Transverse colon (tissue), 4 donors: ENCODE measurements around the gene PLA2G15. TPM values are rescaled to one million over a fixed set of nuclear protein-coding genes. Genes with fewer than 3 reads are reported as not detected.
A peak's percentile ranks its signal among the peaks of the same experiment; 100 is the strongest.

Source experiments
- DNase-seq: peaks from one replicate; pipeline ENCODE4 v3.0.0-alpha.2; 2019
- H3K27ac ChIP-seq, 4 donors: fragments of 200-600 bp; sonication (generic); 2 replicates each; pipeline ENCODE4 v1.5.1; 2016 to 2018; ENCODE audit warnings: inconsistent platforms in 4 of 4
- H3K27me3 ChIP-seq: fragments of 200-600 bp; sonication (generic); 2 replicates; pipeline ENCODE4 v1.5.1; 2017; ENCODE audit warnings: inconsistent platforms
- H3K36me3 ChIP-seq, 4 donors: fragments of 200-600 bp; sonication (generic); 2 replicates each; pipeline ENCODE4 v1.5.1; 2017 to 2019; ENCODE audit warnings: inconsistent platforms in 4 of 4
- H3K4me1 ChIP-seq, 4 donors: fragments of 200-600 bp; sonication (generic); 2 replicates each; pipeline ENCODE4 v1.5.1; 2017 to 2020; ENCODE audit warnings: inconsistent platforms in 4 of 4
- H3K4me3 ChIP-seq, 4 donors: fragments of 200-600 bp; sonication (generic); 1 replicate in 1 of 4; 2 replicates in 3 of 4; pipeline versions ENCODE4 v1.5.1 to v1.6.1; 2017 to 2019; ENCODE audit warnings: inconsistent platforms in 4 of 4
- H3K9me3 ChIP-seq, 2 donors: fragments of 200-600 bp; sonication (generic); 2 replicates each; pipeline ENCODE4 v1.5.1; 2017 to 2019; ENCODE audit warnings: inconsistent platforms in 2 of 2
- CTCF ChIP-seq, 5 experiments: fragments of 200-600 bp in 3 of 5; fragments of 450-650 bp in 2 of 5; sonication (generic) in 3 of 5; IDR thresholded peaks; 1 replicate in 2 of 5; 2 replicates in 3 of 5; pipeline ENCODE4 v1.5.1; 2016 to 2017; ENCODE audit warnings: antibody characterized with exemption in 5 of 5, inconsistent platforms in 3 of 5, mild to moderate bottlenecking in 2 of 5, moderate library complexity in 1 of 5
- EP300 ChIP-seq: sonication (generic); formaldehyde crosslinking; IDR thresholded peaks from one replicate; pipeline ENCODE4 v1.6.1; 2017; ENCODE audit warnings: antibody characterized with exemption, low read depth
- POLR2A ChIP-seq: fragments of 450-650 bp; IDR thresholded peaks from one replicate; pipeline ENCODE4 v1.6.1; 2016; ENCODE audit warnings: antibody characterized with exemption, mild to moderate bottlenecking, moderate library complexity
- POLR2AphosphoS5 ChIP-seq, 3 donors: sonication (generic); formaldehyde crosslinking; IDR thresholded peaks; one replicate each; pipeline ENCODE4 v1.6.1; 2016; ENCODE audit warnings: antibody characterized with exemption in 3 of 3
- WGBS, 2 donors: methylation state at CpG; one replicate each; pipeline ENCODE4 v1.1.5; 2018; ENCODE audit warnings: low coverage in 1 of 2; 5-methylcytosine and 5-hydroxymethylcytosine counted together
- in situ Hi-C, 4 donors: fragments of 200-750 bp; cut with MboI; loops; one replicate each; pipeline versions ENCODE4 v1.15.0 to v1.15.1; 2017; ENCODE audit warnings: low sequenced_read_pairs in 3 of 4, low pct_ligation_motif_present in 1 of 4, low pct_unique_long_range_greater_than_20kb in 1 of 4
- intact Hi-C: fragments of 100-400 bp; cut with DNase I; formaldehyde crosslinking; loops from one replicate; pipeline ENCODE4 v1.15.1; 2023; ENCODE audit warnings: low total_unique reads
- total RNA-seq, 4 donors: library from RNA; depleted of rRNA; stranded (reverse); fragments of >200 nt; gene quantifications; one replicate each; pipeline ENCODE4 v1.1.0, GENCODE V29; 2016

The PLA2G15 gene
- total RNA-seq, 4 donors from 2014 or later = 9.6 to 18.2 (median 15.0) TPM

- no peak overlapping the region for H3K27ac ChIP-seq
- no peaks in the 10 kb centered on the region for H3K9me3 ChIP-seq
- DNase-seq = no peak
- H3K4me1 ChIP-seq = peaks cover 28 to 40% (median 35%) of the 10 kb centered on the region in 4 donors
- intact Hi-C loops = no loop called here
- 86% methylated on average over 7 of the region's 7 CpGs; no CpG with 5 or more reads in 1 of the 2 donors for WGBS, 2 donors
- in situ Hi-C loops = loop anchor here in 1 of 4 donors (25.0 kb wide), 1 partner anchor 155 kb away; the partner anchor contains the start of gene NFATC3
- H3K27me3 ChIP-seq = no peaks in the 10 kb centered on the region
- H3K36me3 ChIP-seq = no peaks in the 10 kb centered on the region
- H3K4me3 ChIP-seq = no peak overlapping the region
- TF ChIP-seq CTCF (IDR thresholded peaks at IDR 0.05) (no peak), POLR2A (no peak), EP300 (no peak), POLR2AphosphoS5 (IDR thresholded peaks at IDR 0.05) (no peak)
Measured at GRCh38 chr16:68242085-68242484, 3.1 kb upstream of the PLA2G15 start.

- Histone ChIP-seq H3K27me3 (no peaks in the 10 kb centered on the region), H3K27ac (no peak overlapping the region), H3K4me1 (peaks cover 27 to 44% (median 31%) of the 10 kb centered on the region in 4 donors), H3K4me3 (no peak overlapping the region), H3K9me3 (no peaks in the 10 kb centered on the region), H3K36me3 (no peaks in the 10 kb centered on the region)
- 79 to 80% methylated on average over 5 to 9 of the region's 9 CpGs for WGBS, 2 donors
- DNase-seq = no peak
- TF ChIP-seq POLR2AphosphoS5 (IDR thresholded peaks at IDR 0.05) = no peak
- TF ChIP-seq POLR2A = no peak
- TF ChIP-seq EP300 = no peak
- TF ChIP-seq CTCF (IDR thresholded peaks at IDR 0.05) = no peak
- in situ Hi-C loops (loop anchor here in 1 of 4 donors (25.0 kb wide), 1 partner anchor 156 kb away; the partner anchor contains the start of gene NFATC3), intact Hi-C loops (no loop called here)
Measured at GRCh38 chr16:68242926-68243858, 2.0 kb upstream of the PLA2G15 start.

DNA sequence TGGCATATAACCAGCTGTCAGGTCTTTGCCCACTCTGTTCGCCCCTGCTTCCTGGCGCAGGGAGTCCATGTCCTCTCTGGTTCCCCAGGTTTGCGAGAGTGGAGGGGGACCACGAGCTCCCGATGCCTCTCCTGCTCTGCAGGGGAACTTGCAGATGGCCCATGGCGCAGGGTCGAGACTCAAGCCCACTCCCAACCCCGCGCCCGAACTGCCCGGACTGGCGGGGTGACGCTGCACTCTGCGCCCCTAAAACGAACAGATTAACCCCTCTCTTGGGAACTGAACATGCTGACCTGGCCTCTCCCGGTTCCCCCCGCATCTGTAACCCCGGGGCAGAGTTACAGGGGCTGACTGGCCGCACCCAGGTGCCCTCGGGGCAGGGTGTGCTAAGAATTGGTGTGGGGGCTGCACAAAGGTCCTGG is 681 bp upstream of the PLA2G15 start:
- intact Hi-C loops (no loop called here), in situ Hi-C loops (loop anchor here in 1 of 4 donors (25.0 kb wide), 1 partner anchor 157 kb away; the partner anchor contains the start of gene NFATC3)
- peaks cover 24 to 37% (median 27%) of the 10 kb centered on the region in 4 donors for H3K4me1 ChIP-seq
- H3K27me3 ChIP-seq = no peaks in the 10 kb centered on the region
- H3K9me3 ChIP-seq = no peaks in the 10 kb centered on the region
- H3K4me3 ChIP-seq = peak overlapping the region; percentile 67 to 74 (median 68)
- H3K27ac ChIP-seq = peak overlapping the region; percentile 61 to 79 (median 76)
- no peak for DNase-seq
- TF ChIP-seq POLR2AphosphoS5 (IDR thresholded peaks at IDR 0.05) = no peak
- TF ChIP-seq CTCF (IDR thresholded peaks at IDR 0.05) = no peak
- no peak for TF ChIP-seq POLR2A
- TF ChIP-seq EP300 = no peak
- 14% methylated on average over 15 of the region's 20 CpGs; no CpG with 5 or more reads in 1 of the 2 donors for WGBS, 2 donors
- no peaks in the 10 kb centered on the region for H3K36me3 ChIP-seq

GRCh38 chr16:68246121-68246520 is 948 bp downstream of the PLA2G15 start:
- Histone ChIP-seq H3K36me3 (peaks cover 0 to 7% (median 0%) of the 10 kb centered on the region in 4 donors), H3K27ac (peak overlapping the region in 3 of 4 donors; percentile 43 to 77 (median 50)), H3K4me1 (peaks cover 16 to 28% (median 21%) of the 10 kb centered on the region in 4 donors), H3K27me3 (no peaks in the 10 kb centered on the region), H3K9me3 (no peaks in the 10 kb centered on the region), H3K4me3 (peak overlapping the region in 2 of 4 donors; percentile 8 to 70)
- in situ Hi-C loops = loop anchor here in 1 of 4 donors (25.0 kb wide), 1 partner anchor 159 kb away; the partner anchor contains the start of gene NFATC3
- TF ChIP-seq POLR2A (no peak), EP300 (no peak), POLR2AphosphoS5 (IDR thresholded peaks at IDR 0.05) (no peak), CTCF (IDR thresholded peaks at IDR 0.05) (no peak)
- no peak for DNase-seq
- 91% methylated on average over 7 of the region's 7 CpGs; no CpG with 5 or more reads in 1 of the 2 donors for WGBS, 2 donors
- intact Hi-C loops = no loop called here
